TTC549 (cell line): ENCODE data around the gene EPC1.
A peak's percentile ranks its signal among the peaks of the same experiment; 100 is the strongest.
"Not testable (repeated sequence)": the region's sequence is repeated elsewhere in the genome, so short reads cannot be mapped to it uniquely, and the experiment has no call there.

Experiments
- FAIRE-seq: peaks from 2 replicates; lab custom pipeline; 2012; peaks lifted over from hg19 to GRCh38; lab: Jason Lieb, UNC

The EPC1 gene

DNA sequence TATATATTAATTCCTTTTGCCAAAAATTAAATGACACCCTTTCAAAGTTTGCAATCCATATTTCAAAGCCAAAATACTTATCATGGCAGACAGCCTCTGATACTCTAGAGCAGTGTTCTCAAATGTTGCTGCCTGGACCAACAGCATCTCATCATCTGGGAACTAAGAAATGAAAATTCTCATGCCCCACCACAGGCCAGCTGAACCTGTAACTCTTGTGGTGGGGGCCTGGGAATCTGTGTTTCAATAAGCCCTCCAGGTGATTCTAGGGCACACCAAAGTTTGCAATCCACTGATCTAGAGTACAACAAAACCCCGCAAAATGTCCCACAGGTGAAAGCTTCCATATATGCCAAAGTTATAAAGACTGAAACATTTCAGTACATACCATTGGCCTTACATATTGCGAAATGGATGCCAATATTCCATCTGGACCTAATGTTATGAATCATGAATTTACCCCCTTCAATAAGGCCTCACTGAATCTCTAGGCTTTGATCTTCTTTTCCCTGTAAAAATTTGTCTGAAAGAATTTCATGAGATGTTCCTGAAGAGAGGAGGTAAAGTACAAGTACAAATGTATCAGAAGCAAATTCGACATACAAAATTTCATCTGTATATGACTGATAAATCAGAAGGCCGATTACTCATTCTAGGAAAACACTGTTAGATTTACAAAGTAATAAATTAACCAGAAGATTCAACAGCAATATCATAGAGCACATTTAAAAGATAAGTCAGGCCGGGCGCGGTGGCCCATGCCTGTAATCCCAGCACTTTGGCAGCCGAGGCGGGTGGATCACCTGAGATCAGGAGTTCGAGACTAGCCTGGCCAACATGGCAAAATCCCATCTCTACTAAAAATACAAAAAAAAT lies 25.3 kb upstream of the EPC1 start:
- FAIRE-seq: no peak

- no peak for FAIRE-seq
Measured at GRCh38 chr10:32371101-32371500, 24.1 kb upstream of the EPC1 start.

GRCh38 chr10:32367793-32368453 lies 21.0 kb upstream of the EPC1 start:
- FAIRE-seq: peak; percentile 69

DNA sequence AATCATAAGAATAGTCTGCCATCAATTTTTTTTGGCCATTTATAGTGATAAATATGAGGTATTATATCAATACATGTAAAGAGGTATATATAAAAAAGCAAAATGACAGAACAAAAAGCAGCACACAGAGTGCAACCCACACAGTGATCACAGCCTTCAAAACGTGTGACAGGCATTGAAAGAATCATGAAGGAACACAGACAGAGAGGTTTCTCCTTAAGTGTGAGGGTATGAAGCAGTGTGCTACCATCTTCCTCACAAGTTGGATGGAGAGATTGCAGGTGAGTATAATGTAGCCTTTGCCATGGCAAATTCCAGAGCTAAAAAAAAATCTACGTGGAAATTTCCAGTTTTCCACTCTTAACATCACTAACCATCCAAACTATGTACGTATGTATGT lies 19.6 kb upstream of the EPC1 start:
- no peak for FAIRE-seq

DNA sequence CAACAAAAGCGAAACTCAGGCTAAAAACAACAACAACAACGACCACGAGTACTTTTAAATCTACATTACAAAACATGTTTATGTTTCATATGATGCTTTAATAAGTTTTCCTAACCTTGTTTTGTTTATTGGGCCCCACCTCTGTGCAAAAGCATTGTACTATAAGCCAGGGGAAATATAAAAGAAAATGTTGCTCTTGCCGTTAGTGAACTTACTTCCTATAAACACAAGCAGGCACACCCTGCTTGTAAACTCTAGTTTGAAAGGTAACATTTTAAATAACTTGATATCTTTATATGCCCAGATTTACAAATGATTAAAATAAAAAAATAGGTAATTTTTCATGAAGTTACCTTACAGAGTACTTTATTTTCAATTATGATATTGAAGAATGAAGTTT lies 19.2 kb upstream of the EPC1 start:
- no peak for FAIRE-seq

DNA sequence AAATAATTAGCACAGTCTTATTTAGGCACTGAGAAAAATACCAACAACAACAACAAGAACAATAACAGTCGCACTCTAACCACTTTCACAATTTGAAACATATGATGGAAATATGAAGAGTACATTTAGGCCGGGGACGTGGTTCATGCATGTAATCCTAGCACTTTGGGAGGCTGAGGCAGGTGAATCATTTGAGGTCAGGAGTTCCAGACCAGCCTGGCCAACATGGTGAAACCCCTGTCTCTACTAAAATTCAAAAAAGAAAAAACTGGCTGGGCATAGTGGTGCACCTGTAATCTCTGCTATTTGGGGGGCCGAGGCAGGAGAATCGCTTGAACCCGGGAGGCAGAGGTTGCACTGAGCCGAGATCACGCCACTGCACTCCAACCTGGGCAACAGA lies 18.4 kb upstream of the EPC1 start:
- FAIRE-seq: not testable (repeated sequence)

DNA sequence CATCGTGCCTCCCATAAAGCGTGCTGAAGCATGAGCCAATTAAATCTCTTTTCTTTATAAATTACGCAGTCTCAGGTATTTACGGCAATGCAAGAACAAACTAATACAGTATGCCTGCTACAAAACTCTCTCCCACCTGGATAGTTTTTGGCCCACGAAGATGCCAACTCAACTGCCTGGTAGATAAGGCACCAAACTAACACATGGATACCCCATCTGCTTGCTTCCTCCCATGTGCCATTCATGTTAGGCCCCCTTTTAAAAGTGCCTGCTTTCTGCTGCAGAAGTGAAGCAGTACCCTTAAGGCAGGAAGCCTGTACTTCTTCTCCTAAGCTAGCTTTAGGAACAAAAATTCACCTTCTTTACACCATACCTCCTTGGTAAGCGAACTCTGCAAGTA lies 15.6 kb upstream of the EPC1 start:
- FAIRE-seq: no peak

DNA sequence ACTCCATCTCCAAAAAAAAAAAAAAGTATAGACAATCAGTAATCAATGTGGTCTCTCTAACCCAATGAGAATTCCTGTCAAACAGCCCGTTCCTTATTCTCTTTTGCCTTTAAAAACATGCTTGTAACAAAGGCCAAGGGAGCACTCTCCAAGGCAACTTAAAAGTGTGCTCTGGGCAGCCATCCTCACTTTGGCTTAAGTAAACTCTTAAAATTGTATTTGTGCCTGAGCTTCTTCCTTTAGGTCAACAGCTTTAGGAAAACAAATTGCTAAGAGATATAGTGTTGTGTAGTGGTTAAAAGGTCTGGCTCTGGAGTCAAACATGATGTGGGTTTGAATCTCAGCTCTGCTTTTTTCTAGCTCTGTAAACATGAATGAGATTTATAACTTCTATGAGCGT lies 13.9 kb upstream of the EPC1 start:
- no peak for FAIRE-seq

DNA sequence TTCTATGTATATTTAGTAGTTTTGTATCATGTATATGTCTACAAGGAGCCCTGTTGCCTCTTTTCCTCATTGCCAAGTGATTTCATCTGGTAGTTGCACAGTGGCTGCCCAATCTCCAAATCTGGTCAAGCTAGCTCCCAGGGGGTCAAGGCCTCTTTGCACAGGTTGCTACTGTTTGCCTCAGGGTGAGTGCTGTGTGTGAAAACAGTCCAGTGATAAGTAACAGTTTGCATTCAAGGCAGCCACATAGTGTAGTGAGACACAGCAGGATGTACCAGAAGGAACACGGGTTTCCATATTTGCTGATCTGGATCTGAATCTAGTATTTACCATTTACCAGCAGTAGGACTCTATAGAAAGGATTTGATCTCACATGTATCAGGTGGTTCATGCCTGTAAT lies 13.3 kb upstream of the EPC1 start:
- no peak for FAIRE-seq

- no peak for FAIRE-seq
Measured at GRCh38 chr10:32357056-32357735, 10.2 kb upstream of the EPC1 start.

DNA sequence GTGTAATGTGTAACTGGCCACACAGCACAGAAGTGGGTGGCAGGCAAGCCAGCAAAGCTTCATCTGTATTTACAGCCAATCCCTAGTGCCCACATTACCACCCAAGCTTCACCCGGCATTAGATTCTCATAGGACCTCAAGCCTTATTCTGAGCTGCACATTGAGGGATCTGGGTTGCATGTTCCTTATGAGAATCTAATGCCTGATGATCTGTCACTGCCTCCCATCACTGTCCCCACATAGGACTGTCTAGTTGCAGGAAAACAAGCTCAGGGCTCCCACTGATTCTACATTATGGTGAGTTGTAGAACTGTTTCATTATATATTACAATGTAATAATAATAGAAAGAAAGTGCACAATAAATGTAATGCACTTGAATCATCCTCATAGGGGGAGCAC lies 7.7 kb upstream of the EPC1 start:
- not testable (repeated sequence) for FAIRE-seq

DNA sequence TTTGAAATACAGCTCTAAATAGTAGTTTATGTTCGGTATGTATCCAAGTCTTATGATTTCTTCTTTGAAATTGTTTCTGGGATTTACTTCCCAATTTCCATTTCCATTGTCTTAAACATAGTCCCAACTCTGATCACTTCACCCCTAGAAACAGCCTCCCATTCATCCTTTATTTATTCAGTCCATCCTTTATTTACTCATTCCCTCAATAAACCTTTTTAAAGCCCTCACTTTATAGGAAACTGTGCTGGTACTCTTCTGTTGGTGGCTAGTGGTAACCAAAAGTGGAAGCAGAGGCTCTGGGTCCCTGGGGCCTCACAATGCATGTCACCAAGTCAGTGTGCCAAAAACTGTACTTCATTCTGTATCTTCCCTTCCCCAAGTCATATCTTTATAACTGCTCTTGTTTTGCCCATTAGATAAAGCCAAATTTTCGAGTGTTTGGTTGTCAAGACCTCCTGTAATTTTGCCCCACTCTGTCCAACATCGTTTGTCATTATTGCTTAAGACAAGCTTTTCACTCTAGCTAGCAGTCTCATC lies 3.9 kb upstream of the EPC1 start:
- FAIRE-seq: no peak

DNA sequence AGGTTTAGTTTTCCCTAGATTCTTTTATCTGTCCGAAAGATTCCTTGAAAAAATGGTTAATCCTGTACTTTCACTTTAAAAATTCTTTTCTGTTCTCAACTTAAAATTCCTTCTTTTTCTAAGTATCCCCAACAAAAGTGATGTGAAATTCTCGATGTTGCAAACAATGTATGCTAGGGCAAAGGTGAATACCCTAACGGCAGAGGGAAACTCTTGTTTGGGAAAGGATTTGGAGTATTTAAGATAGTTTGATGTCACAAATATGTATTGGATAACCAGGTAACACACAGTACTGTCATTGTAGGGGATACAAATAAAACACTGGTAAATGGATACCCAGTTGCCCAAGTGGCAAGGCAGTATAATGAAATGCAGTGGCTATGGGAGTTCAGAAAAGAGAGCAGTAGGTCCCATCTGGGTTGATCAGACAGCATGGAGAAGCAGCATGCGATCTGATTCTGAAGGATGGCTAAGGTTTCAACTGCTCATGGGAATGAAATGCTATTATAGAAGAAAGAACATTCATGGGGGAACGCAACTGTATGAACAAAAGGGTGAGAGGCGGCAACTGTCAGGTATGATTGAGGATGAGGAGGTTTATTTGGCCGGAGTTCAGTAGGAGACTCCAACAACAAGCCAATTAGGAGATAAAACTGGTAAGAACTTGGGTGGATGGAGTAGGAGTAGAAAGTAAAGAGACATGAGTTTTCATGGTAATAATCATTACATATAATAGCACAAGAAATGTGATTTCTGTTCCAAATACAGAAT lies 3.2 kb upstream of the EPC1 start:
- no peak for FAIRE-seq

DNA sequence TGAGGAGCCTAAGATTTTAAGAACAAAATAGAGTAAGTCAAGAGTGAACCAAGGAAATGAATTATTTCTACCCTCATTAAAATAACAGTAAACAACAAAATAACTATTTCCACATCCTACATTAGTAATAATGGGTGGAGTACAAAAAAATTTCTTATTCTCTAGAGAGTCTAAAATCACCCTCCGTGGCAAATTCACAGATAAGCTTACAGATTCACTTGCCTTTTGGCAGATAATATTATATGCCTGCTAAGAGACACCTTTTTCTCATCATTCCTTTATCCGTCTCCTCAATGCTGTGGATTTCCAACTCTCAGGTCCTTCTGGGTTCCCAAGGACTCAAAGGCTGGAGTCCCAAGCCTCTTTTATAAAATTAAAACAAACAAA lies 2.2 kb upstream of the EPC1 start:
- FAIRE-seq: no peak

- FAIRE-seq: no peak
Measured at GRCh38 chr10:32348297-32349198, 1.6 kb upstream of the EPC1 start.

DNA sequence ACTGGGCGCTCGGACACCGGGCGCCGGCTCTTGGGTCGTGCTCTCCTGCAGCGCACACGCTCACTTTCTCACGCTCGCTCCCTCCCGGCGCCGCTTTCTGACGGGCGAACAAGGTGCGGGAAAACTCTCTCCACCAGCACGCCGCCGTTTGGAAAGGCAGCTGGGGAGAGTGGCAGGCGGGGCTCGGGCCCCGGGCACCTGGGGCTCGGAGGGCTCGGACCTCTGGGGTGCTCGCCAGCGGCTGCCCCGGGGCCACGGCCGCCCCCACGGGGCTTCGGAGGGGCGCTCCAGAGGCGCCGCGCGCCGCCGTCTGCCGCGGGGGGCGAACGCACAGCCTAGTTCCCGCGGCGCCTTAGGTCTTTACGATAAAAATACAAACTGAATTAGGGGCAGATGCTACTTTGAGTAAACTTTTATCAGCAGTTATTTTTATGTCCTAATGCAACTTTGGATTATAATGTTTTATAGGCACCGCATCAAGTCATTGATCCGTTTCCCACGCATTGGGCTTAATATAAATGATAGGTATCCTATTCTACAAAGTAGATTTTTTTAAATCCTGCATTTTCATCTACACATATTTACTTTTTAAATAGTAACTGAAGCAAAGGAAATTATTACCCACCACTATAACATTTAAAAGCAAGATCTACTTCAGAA lies 535 bp upstream of the EPC1 start:
- no peak for FAIRE-seq

GRCh38 chr10:32346134-32346550 lies 816 bp downstream of the EPC1 start:
- FAIRE-seq: no peak

DNA sequence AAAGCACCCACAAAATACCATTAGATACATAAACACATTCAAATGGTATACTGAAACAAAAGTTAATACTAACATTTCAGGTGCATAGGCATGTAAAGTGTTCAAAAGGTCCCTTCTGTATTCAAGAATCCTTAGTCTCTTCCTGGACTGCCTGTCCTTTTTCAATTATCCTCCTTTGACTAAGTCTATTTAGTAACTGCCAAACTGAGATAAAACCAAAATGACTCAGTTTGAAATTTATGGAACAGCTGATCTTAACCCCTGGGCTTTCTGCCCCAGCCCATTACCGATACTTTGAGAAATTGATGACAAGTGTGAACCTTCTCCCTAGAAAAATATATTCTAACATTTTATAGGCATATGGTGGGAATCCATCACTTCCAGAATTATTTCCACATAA lies 5.4 kb downstream of the EPC1 start:
- no peak for FAIRE-seq

- no peak for FAIRE-seq
Measured at GRCh38 chr10:32340596-32341180, 6.3 kb downstream of the EPC1 start.

DNA sequence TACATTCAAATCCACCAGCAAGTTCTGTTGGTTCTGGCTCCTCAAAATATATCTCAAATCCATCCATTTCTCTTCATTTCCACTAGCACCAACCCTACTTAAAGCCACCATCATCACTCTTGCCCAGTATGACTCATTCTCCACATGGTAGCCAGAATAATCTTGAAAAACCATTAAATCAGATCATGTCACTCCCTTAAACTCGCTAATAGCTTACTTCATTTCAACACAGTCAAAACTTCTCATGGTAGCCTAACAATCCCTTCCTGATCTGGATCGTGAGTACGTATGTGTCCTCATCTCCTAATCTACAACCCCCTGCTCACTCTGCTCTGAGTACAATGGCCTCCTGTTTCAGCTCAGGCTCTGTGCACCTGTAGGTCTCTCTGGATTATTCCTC lies 8.7 kb downstream of the EPC1 start:
- FAIRE-seq: no peak
